Measurements from ENCODE around the gene KRT13. TPM values are rescaled to one million over a fixed set of nuclear protein-coding genes. Genes with fewer than 3 reads are reported as not detected.
A peak's percentile ranks its signal among the peaks of the same experiment; 100 is the strongest.

The KRT13 gene
- total RNA-seq, 1 experiment from 2014 or later = not detected

DNA sequence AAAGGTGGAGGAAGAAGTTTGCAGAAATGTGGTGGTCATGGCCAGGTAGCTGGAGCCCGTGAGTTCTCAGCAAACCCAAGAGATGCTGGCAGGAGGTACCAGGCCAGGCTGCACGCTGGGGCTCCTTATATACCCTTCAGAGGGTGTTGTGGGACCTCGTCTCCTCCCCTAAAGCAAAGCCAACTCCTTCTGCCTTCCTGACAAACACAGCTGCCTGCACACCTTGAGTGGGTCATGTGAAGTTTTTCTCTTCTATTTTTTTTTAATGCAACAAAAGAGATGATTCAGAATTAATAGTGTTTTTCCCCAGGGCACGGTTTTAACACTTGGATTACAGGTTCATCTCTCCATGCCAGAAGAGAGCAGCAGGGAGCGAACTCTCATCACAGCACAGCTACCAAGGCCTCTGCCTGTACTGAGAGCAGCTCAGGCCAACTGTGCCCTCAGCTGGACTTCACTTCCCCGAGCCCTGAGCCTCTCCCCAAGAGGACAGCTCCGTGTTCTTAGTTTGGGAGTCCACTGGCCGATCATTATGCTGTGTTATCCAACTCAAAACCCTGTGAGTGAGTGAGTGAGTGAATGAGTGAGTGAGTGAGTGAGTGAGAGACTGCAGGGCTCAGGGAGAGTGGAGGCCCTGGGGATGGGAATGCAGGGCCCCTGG lies 13.5 kb upstream of the KRT13 start, which contains the start of gene KRT15:
Gene KRT15 (minus strand): TSS at position 102 of the 661 bp plus-strand sequence. CDS start 63 bp downstream, at position 39.
- Histone ChIP-seq H3K4me3 (ENCODE audit: insufficient read depth, low read depth, low read length) (no peak within 1 kb of the TSS), H3K36me3 (replicated peaks; ENCODE audit: control insufficient read depth, insufficient read depth, low read length) (no peaks in the 10 kb centered on the region; the same call in 1 of the 2 replicates), H3K27me3 (ENCODE audit: control insufficient read depth, insufficient read depth, low read length) (no peaks in the 10 kb centered on the region)
- DNase-seq = no peak

- DNase-seq = no peak
- Histone ChIP-seq H3K36me3 (replicated peaks; ENCODE audit: control insufficient read depth, insufficient read depth, low read length) (no peaks in the 10 kb centered on the region), H3K4me3 (ENCODE audit: insufficient read depth, low read depth, low read length) (no peak overlapping the region), H3K27me3 (ENCODE audit: control insufficient read depth, insufficient read depth, low read length) (no peaks in the 10 kb centered on the region)
These were observed 12.6 kb upstream of the KRT13 start for GRCh38 chr17:41518031-41518430.

GRCh38 chr17:41516830-41517283 lies 11.4 kb upstream of the KRT13 start:
- H3K27me3 ChIP-seq (ENCODE audit: control insufficient read depth, insufficient read depth, low read length) = no peaks in the 10 kb centered on the region
- no peaks in the 10 kb centered on the region for H3K36me3 ChIP-seq (replicated peaks; ENCODE audit: control insufficient read depth, insufficient read depth, low read length)
- no peak for DNase-seq
- H3K4me3 ChIP-seq (ENCODE audit: insufficient read depth, low read depth, low read length) = no peak overlapping the region

- no peak overlapping the region for H3K4me3 ChIP-seq (ENCODE audit: insufficient read depth, low read depth, low read length)
These were observed 10.9 kb upstream of the KRT13 start for GRCh38 chr17:41516147-41516829.

DNA sequence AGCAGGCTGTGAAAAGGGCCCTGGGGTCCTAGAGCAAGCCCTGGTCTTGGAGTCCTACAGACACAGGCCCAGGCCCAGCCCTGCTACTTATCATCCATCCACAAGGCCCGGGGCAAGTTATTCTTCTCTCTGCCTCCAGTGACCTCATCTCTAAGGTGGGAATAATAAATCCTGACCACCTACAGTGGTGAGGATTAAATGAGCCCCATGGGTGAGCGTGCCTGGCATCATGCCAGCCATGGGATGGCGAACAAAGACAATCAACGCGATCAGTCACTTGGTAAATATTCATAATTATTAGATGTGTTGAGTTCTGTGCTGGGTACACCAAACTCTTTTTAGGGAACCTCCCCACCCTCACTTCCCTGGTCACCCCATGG lies 7.7 kb upstream of the KRT13 start:
- Histone ChIP-seq H3K27me3 (ENCODE audit: control insufficient read depth, insufficient read depth, low read length) (no peaks in the 10 kb centered on the region), H3K36me3 (replicated peaks; ENCODE audit: control insufficient read depth, insufficient read depth, low read length) (no peaks in the 10 kb centered on the region), H3K4me3 (ENCODE audit: insufficient read depth, low read depth, low read length) (no peak overlapping the region)
- DNase-seq = no peak

More at GRCh38 chr17:41516147-41516829, 10.9 kb upstream of the KRT13 start:
- H3K27me3 ChIP-seq (ENCODE audit: control insufficient read depth, insufficient read depth, low read length) = no peaks in the 10 kb centered on the region
- no peak for DNase-seq
- no peaks in the 10 kb centered on the region for H3K36me3 ChIP-seq (replicated peaks; ENCODE audit: control insufficient read depth, insufficient read depth, low read length)

GRCh38 chr17:41512546-41513167 lies 7.2 kb upstream of the KRT13 start:
- H3K4me3 ChIP-seq (ENCODE audit: insufficient read depth, low read depth, low read length) = no peak overlapping the region
- no peaks in the 10 kb centered on the region for H3K36me3 ChIP-seq (replicated peaks; ENCODE audit: control insufficient read depth, insufficient read depth, low read length)
- no peak for DNase-seq
- no peaks in the 10 kb centered on the region for H3K27me3 ChIP-seq (ENCODE audit: control insufficient read depth, insufficient read depth, low read length)

DNA sequence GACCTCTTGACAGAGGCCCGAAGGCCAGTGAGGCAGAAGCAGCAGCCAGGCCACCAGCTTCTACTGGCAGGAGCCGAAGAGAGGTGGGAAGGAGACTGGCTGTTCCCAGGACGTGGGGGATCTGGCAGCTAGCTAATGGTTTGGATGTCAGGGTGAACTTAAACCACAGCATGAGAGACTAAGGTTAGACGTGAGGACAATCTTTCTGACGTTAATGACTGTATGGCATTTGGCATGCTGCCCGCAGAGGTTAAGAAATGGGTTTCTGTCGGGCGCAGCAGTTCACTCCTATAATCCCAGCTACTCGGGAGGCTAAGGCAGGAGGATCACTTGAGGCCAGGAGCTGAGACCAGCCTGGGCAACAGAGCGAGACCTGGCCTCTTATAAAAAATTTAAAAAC lies 6.3 kb upstream of the KRT13 start:
- H3K27me3 ChIP-seq (ENCODE audit: control insufficient read depth, insufficient read depth, low read length) = no peaks in the 10 kb centered on the region
- no peak for DNase-seq
- no peaks in the 10 kb centered on the region for H3K36me3 ChIP-seq (replicated peaks; ENCODE audit: control insufficient read depth, insufficient read depth, low read length)
- no peak overlapping the region for H3K4me3 ChIP-seq (ENCODE audit: insufficient read depth, low read depth, low read length)

- Histone ChIP-seq H3K4me3 (ENCODE audit: insufficient read depth, low read depth, low read length) (no peak overlapping the region), H3K27me3 (ENCODE audit: control insufficient read depth, insufficient read depth, low read length) (no peaks in the 10 kb centered on the region), H3K36me3 (replicated peaks; ENCODE audit: control insufficient read depth, insufficient read depth, low read length) (no peaks in the 10 kb centered on the region)
- peak; percentile 83 for DNase-seq
These were observed 5.7 kb upstream of the KRT13 start for GRCh38 chr17:41511116-41511515.

DNA sequence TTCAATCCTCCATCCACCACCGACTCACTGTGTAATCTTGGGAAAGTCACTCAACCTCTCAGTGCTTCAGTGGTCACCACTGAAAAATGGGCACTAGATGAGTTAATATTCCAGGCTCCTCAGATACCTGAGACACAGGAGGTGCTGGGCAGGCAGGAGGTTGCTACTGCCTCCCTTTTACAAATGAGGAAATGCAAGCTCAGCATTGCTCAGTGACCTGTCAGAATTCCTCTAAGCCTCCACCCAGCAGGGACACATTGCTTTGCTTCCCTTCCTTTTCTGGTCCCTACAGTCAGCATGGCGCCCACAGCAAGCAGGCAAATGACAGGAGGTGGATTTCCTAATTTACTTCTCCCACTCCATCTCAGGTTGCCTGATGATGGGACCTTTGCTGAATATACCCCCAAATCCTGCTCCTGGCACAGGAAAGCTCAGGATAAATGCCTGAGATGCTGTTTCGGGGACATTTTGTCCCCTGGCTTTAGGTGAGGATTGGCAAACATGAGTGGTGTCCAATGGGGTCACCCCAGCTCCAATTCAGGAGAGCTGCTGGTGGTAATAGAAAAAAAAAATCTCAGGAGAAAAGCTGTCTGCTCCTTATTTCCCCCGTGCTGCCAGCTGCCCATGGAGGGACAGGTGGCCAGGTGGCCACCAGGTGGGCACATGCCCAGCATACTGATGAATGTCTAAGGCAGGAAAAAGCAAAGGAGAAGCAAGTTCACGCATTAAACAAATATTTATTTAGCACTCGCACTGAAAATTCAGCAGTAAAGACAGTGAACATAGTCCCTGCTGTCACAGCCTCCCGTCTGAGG lies 5.0 kb upstream of the KRT13 start:
- Histone ChIP-seq H3K36me3 (replicated peaks; ENCODE audit: control insufficient read depth, insufficient read depth, low read length) (no peaks in the 10 kb centered on the region), H3K27me3 (ENCODE audit: control insufficient read depth, insufficient read depth, low read length) (no peaks in the 10 kb centered on the region), H3K4me3 (ENCODE audit: insufficient read depth, low read depth, low read length) (no peak overlapping the region)
- DNase-seq = peak; percentile 73

DNA sequence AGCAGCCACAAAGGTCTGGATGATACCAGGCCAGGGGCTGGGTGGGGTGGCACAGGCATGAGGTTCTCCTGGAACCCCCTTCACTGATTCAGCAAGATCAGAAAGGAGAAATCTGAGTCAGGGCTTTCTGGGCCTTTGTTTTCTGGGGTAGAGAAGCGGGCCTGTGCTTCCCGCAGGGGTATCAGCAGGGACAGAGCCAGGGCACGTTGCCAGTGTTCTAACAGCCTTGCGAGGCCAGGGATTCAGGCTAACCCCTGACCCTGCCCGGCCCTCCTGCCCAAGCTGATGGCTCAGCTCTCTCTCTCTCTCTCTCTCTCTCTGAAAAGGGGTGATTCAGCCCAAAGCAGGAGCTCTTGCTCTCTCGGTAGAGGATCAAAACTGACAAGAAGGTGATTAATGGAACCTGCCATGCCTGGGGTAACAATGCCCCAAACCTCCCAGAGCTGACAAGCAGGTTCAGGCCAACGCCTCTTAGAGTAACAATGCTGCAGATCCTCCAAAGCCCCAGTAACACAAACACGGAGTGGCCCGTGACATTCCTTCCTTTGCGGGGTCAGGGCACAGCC lies 2.0 kb upstream of the KRT13 start:
- no peak overlapping the region for H3K4me3 ChIP-seq (ENCODE audit: insufficient read depth, low read depth, low read length)
- H3K36me3 ChIP-seq (replicated peaks; ENCODE audit: control insufficient read depth, insufficient read depth, low read length) = no peaks in the 10 kb centered on the region
- no peak for DNase-seq
- no peaks in the 10 kb centered on the region for H3K27me3 ChIP-seq (ENCODE audit: control insufficient read depth, insufficient read depth, low read length)

DNA sequence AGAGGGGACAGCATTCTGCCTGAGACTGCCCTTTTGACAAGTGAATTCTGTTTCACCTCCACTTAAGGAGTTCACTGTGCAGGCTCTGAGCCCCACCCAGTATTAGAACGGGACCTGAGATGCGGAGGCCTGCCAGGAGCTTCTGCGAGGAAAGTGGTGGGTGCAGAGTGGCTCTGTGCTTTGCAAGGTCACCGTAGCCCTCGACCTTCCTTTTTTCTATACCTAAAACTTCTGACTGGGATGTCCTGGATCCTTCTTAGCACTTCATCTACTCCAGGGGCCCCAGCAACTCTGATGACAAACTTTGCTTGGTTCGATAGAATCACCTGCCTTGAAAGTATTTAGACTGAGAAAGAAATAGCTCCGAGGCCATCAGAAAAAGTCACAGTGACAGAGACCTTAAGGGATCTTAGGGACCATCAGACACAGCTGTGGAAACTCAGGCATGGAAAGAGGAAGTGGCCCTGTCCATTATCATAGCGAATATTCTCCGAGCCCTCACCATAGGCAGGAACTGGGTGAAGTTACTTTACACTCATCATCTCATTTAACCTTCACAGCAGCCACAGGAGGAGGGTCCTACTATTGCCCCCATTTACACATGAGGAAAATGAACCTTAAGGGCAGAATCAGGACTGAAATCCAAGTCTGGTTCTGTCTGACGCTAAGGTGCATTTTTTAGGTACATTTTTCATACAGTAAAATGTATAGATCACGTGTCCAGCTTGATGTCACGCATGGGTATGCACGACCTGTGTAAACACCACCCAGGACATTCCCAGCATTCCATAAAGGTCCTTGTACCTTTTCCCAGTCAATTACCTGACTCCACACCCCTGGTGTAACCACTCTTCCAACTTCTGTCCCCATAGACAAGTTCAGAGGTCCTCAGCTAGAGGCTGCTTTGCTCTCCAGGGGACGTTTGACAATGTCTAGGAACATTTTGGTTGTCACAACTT lies 676 bp upstream of the KRT13 start:
- no peak for DNase-seq
- Histone ChIP-seq H3K27me3 (ENCODE audit: control insufficient read depth, insufficient read depth, low read length) (no peaks in the 10 kb centered on the region), H3K4me3 (ENCODE audit: insufficient read depth, low read depth, low read length) (no peak overlapping the region), H3K36me3 (replicated peaks; ENCODE audit: control insufficient read depth, insufficient read depth, low read length) (no peaks in the 10 kb centered on the region)

GRCh38 chr17:41504246-41504977 lies 1.0 kb downstream of the KRT13 start:
- H3K36me3 ChIP-seq (replicated peaks; ENCODE audit: control insufficient read depth, insufficient read depth, low read length) = no peaks in the 10 kb centered on the region
- no peaks in the 10 kb centered on the region for H3K27me3 ChIP-seq (ENCODE audit: control insufficient read depth, insufficient read depth, low read length)
- no peak for DNase-seq
- no peak overlapping the region for H3K4me3 ChIP-seq (ENCODE audit: insufficient read depth, low read depth, low read length)

- DNase-seq = no peak
- no peak overlapping the region for H3K4me3 ChIP-seq (ENCODE audit: insufficient read depth, low read depth, low read length)
- no peaks in the 10 kb centered on the region for H3K27me3 ChIP-seq (ENCODE audit: control insufficient read depth, insufficient read depth, low read length)
- no peaks in the 10 kb centered on the region for H3K36me3 ChIP-seq (replicated peaks; ENCODE audit: control insufficient read depth, insufficient read depth, low read length)
These were observed 2.2 kb downstream of the KRT13 start for GRCh38 chr17:41503202-41503601.
